SK-N-MC (cell line): ENCODE measurements around the gene GRIK2.

Experiments
- DNase-seq: peaks from one replicate; pipeline ENCODE4 v3.0.0-alpha.2; 2011; ENCODE audit warnings: low read depth, low spot score
- H3K27ac ChIP-seq: fragments of 200-600 bp; sonication (generic); 2 replicates; pipeline ENCODE4 v1.5.1; 2016; ENCODE audit warnings: mixed run types
- H3K36me3 ChIP-seq: fragments of 200-600 bp; sonication (generic); 2 replicates; pipeline ENCODE4 v1.6.1; 2017; ENCODE audit warnings: antibody characterized with exemption, low read length, mixed read lengths; ENCODE audit not compliant: insufficient read depth
- H3K4me3 ChIP-seq: fragments of 200-600 bp; sonication (generic); 2 replicates; pipeline ENCODE4 v1.5.1; 2016
- H3K9ac ChIP-seq: fragments of 200-600 bp; sonication (generic); 2 replicates; pipeline ENCODE4 v1.8.0; 2017; ENCODE audit warnings: mixed run types, mixed read lengths; ENCODE audit not compliant: insufficient read length
- H3K9me3 ChIP-seq: fragments of 200-600 bp; sonication (generic); 2 replicates; pipeline ENCODE4 v1.6.1; 2017; ENCODE audit warnings: low read depth, mild to moderate bottlenecking, antibody characterized with exemption, low read length, moderate library complexity, mixed read lengths
- EZH2 ChIP-seq: fragments of 200-600 bp; sonication (generic); IDR thresholded peaks from one replicate; pipeline ENCODE4 v1.6.1; 2017; ENCODE audit warnings: antibody characterized with exemption
- FOXP2 ChIP-seq: optimal IDR thresholded peaks from 2 replicates; pipeline ENCODE3; 2011; ENCODE audit warnings: mild to moderate bottlenecking, moderate library complexity; ENCODE audit not compliant: insufficient read depth; ENCODE audit errors: extremely low read length, control extremely low read depth
- POLR2AphosphoS5 ChIP-seq: IDR thresholded peaks from 2 replicates; pipeline ENCODE4 v1.6.1; 2012; ENCODE audit warnings: mild to moderate bottlenecking, low read depth, low read length, borderline replicate concordance

GRIK2 gene

DNA sequence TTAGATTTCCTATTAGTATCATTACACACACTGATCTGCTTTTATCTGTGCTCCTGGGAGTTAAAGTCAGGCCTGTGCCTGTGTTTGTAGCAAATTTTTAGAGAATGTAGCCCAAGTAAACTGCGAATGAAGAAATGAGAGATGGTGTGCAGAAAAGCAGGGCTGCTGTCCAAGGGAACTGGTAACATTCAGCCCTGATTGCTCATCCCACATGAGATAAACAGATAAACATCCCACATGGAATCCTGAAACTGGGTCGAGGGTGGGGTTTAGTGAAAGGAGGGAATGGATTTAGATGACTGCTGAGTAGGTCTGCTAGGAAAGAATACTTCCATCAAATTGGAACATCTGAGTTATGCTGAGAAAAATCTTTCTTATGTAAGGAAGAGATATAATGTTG, 69.1 kb downstream of the GRIK2 start:
- Histone ChIP-seq H3K9ac (no peak overlapping the region), H3K36me3 (no peaks in the 10 kb centered on the region), H3K4me3 (no peak overlapping the region), H3K9me3 (no peaks in the 10 kb centered on the region), H3K27ac (no peak overlapping the region)
- DNase-seq, result no peak
- TF ChIP-seq FOXP2, result no peak
- TF ChIP-seq EZH2, result no peak
- no peak for TF ChIP-seq POLR2AphosphoS5

GRCh38 chr6:101465863-101466262, 72.4 kb downstream of the GRIK2 start:
- H3K36me3 ChIP-seq, result no peaks in the 10 kb centered on the region
- TF ChIP-seq FOXP2 (no peak), EZH2 (no peak), POLR2AphosphoS5 (no peak)
- no peak overlapping the region for H3K4me3 ChIP-seq
- no peaks in the 10 kb centered on the region for H3K9me3 ChIP-seq
- no peak overlapping the region for H3K9ac ChIP-seq
- no peak for DNase-seq
- peak overlapping the region; percentile 7; the same call in 1 of the 2 replicates for H3K27ac ChIP-seq

DNA sequence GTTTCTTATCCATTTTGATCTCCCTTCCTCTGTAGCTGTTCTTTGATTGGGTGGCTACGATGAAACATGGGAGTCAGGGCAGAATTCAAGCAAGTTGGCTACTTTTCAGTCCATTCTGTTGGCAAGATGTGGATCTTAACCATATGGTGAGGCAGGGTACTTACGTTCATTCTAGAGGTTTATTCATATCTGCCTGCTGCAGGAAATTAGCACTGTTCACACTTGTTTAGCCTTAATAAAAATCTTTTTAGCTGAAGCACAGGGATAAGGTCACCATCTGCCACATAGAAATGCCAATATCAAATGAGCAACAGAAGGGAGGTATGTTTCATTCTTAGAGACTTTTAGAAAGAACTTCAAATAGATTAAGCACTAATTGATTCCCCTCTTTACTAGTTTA, 83.9 kb downstream of the GRIK2 start:
- H3K36me3 ChIP-seq, result no peaks in the 10 kb centered on the region
- no peak overlapping the region for H3K4me3 ChIP-seq
- no peak overlapping the region for H3K9ac ChIP-seq
- no peak for TF ChIP-seq EZH2
- no peak for TF ChIP-seq FOXP2
- TF ChIP-seq POLR2AphosphoS5, result no peak
- DNase-seq, result no peak
- no peaks in the 10 kb centered on the region; the same call in 1 of the 2 replicates for H3K9me3 ChIP-seq
- H3K27ac ChIP-seq, result peak overlapping the region; percentile 64

DNA sequence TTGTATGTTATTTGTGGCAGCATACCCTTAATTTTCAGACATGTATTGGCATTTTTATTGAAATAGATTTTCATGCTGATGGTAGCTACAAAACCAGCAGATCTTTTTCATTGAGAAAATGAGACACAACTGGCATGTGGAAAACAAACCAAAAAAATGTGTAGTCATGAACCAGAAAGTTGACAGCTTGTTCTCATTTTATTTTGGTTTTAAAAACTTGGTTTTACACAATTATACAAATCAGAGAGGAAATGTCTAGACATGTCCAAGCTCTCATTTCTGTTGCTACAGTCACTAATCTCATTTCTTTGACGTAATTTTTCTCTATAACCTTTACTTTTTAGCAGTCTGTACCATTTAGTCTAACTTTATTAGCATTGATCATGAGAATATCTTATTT, 85.4 kb downstream of the GRIK2 start:
- H3K9me3 ChIP-seq, result no peaks in the 10 kb centered on the region; the same call in 1 of the 2 replicates
- H3K4me3 ChIP-seq, result no peak overlapping the region
- DNase-seq, result no peak
- H3K9ac ChIP-seq, result no peak overlapping the region
- H3K36me3 ChIP-seq, result no peaks in the 10 kb centered on the region
- TF ChIP-seq POLR2AphosphoS5 (no peak), EZH2 (no peak), FOXP2 (no peak)
- H3K27ac ChIP-seq, result no peak overlapping the region

GRCh38 chr6:101482606-101483005, 89.1 kb downstream of the GRIK2 start:
- H3K9me3 ChIP-seq, result no peaks in the 10 kb centered on the region
- no peak overlapping the region for H3K9ac ChIP-seq
- H3K4me3 ChIP-seq, result no peak overlapping the region
- TF ChIP-seq EZH2 (no peak), POLR2AphosphoS5 (no peak), FOXP2 (no peak)
- no peaks in the 10 kb centered on the region for H3K36me3 ChIP-seq
- H3K27ac ChIP-seq, result no peak overlapping the region
- DNase-seq, result no peak

DNA sequence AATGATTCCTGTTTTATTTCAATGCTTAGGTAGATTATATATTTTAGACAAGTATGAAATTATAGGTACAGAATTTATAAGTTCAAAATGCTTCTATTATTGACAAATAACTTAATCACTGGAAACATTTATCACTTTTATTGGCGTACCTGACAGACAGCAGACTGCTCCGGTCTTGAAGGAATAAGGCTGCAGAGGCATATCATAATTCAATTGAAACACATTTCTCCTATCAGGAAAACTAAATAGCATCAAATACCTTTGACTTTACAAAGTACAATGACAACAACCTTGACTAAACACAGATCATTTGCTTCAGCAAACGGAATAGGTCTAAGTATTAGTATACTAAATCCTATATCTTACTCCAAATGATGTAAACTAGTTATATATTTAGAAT, 91.3 kb downstream of the GRIK2 start:
- Histone ChIP-seq H3K9ac (no peak overlapping the region), H3K36me3 (no peaks in the 10 kb centered on the region), H3K9me3 (no peaks in the 10 kb centered on the region), H3K4me3 (no peak overlapping the region), H3K27ac (no peak overlapping the region)
- no peak for DNase-seq
- no peak for TF ChIP-seq FOXP2
- TF ChIP-seq EZH2, result no peak
- TF ChIP-seq POLR2AphosphoS5, result no peak

DNA sequence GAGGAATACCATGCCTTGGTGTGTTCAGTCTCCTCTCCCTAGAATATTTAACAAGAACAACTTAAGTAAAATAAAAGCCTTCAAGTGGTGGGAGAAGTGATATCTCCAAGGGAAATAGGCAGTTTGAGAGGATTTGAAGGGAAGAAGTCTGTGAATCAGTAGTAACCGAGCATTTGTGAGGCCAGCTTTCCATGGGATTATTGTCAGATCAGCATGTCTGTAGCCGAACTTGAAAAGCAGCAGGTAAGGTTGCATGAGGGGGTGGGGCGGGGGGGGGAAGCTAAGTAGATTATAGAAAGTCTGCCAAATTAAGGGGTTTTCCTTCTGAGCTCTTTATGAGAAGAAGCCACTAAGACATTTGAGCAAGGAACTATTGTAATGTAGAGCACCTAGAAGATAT, 92.6 kb downstream of the GRIK2 start:
- no peak for DNase-seq
- Histone ChIP-seq H3K27ac (no peak overlapping the region), H3K9ac (no peak overlapping the region), H3K36me3 (no peaks in the 10 kb centered on the region), H3K4me3 (no peak overlapping the region), H3K9me3 (no peaks in the 10 kb centered on the region)
- TF ChIP-seq POLR2AphosphoS5 (no peak), EZH2 (no peak), FOXP2 (no peak)

DNA sequence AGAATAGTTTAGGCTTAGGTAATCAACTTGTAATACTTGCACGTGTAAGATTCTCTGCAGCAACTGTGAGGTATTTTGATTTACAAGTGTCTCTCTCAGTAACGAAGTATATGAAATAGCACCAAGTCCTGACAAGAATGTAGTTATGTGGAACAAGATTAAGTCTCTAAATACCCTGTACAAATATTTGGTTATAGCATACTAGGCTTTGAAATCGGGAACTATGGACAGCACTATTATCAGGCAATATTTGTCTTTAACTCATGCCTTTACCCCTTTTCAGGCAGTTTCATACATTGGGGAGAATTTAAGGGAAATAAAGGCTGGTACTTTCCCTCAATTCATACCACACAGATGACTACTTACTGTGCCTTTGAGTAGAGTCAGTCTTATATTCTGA, 93.2 kb downstream of the GRIK2 start:
- H3K9ac ChIP-seq, result no peak overlapping the region
- no peak overlapping the region for H3K4me3 ChIP-seq
- TF ChIP-seq POLR2AphosphoS5 (no peak), FOXP2 (no peak), EZH2 (no peak)
- DNase-seq, result no peak
- no peaks in the 10 kb centered on the region for H3K36me3 ChIP-seq
- no peak overlapping the region for H3K27ac ChIP-seq
- H3K9me3 ChIP-seq, result no peaks in the 10 kb centered on the region

DNA sequence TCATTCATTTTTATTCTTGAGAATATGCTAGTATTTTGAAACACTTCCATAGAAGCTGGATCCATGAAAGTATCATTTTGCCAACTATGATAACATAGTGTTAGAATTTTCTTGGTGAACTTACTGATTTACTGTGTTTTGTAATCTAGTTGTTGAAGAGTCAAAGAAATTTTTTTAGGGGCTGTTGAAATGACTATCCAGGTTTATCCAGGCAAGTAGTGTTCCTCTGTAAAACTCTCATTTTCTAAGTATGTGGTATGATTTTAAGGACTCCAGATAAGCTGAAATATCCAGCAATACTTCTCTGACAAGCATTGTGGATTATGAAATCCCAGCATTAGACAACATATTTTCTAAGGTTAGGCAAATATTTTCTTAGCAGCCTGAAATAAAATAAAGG, 95.9 kb downstream of the GRIK2 start:
- Histone ChIP-seq H3K36me3 (no peaks in the 10 kb centered on the region), H3K4me3 (no peak overlapping the region), H3K9ac (no peak overlapping the region), H3K27ac (no peak overlapping the region), H3K9me3 (no peaks in the 10 kb centered on the region)
- TF ChIP-seq FOXP2 (no peak), EZH2 (no peak), POLR2AphosphoS5 (no peak)
- no peak for DNase-seq

DNA sequence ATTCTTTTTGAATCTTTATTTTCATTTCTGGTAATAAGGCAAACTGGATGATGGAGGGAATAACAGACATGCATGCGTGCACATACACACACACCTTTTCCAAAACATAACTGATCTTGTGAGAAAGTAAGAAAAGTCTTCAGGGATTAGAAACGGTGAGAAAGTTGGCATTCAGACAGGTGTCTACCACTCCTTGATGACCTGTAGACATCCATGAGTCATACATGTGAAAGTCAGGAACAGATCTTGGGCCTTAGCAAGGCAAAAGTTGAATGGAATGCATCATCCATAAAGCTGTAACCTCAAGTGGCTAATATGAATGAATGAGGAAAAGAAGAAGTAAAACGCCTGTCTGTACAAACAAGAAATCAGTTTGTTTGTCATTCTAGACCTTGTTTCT, 97.3 kb downstream of the GRIK2 start:
- no peak overlapping the region for H3K27ac ChIP-seq
- no peak overlapping the region for H3K9ac ChIP-seq
- DNase-seq, result no peak
- no peaks in the 10 kb centered on the region for H3K36me3 ChIP-seq
- TF ChIP-seq POLR2AphosphoS5 (no peak), FOXP2 (no peak), EZH2 (no peak)
- no peak overlapping the region for H3K4me3 ChIP-seq
- no peaks in the 10 kb centered on the region for H3K9me3 ChIP-seq
